Keratinocyte (primary cell): Measurements from ENCODE around the gene CR1L.

Source experiments
- EZH2 ChIP-seq: IDR thresholded peaks from one replicate; pipeline ENCODE4 v1.6.1; 2012; ENCODE audit warnings: inconsistent platforms, mild to moderate bottlenecking, low read length, moderate library complexity
- TF ChIP-seq, protein P1 (sequence below), 3 experiments: IDR thresholded peaks in 1 of 3; conservative IDR thresholded peaks in 1 of 3; optimal IDR thresholded peaks in 1 of 3; 2 replicates in 2 of 3; 3 replicates in 1 of 3; pipeline versions ENCODE3 to v1.5.1; 2011; ENCODE audit warnings: low read length in 3 of 3, mild to moderate bottlenecking in 3 of 3, moderate library complexity in 2 of 3, control low read depth in 1 of 3, inconsistent platforms in 1 of 3; ENCODE audit not compliant: insufficient read depth in 2 of 3; ENCODE audit errors: extremely low read depth in 1 of 3

DNA sequence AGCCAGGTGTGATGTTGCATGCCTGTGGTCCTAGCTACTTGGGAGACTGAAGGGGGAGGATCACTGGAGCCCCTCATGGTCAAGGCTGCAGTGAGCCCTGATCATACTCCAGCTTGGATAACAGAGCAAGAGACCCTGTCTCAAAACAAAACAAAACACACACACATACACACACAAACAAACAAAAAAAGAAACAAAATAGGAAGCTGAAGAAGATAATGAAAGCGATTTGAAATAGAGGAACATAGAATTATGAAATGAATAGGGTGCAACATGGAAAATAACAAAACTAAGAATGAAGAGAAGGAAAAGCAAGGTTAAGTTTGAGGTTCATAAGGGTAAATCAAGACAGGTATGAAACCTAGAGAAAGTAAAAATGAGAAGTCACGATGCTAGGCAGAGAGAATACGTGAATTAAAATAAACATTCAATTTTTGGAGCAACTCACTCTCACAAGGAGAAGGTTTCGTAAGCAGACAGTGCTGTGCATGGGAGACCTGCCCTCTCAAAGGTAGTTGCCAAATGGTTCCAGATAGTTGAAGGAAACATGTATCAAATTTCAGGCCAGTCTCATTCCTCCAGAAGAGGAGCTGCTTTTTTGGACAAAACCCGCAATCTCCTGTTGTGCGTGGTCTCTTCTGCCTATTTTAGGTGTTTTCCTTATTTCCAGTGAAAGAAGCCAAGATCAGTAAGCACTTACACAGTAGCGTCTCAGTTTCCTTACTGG lies 110.2 kb downstream of the CR1L start:
- TF ChIP-seq, protein P1, sequence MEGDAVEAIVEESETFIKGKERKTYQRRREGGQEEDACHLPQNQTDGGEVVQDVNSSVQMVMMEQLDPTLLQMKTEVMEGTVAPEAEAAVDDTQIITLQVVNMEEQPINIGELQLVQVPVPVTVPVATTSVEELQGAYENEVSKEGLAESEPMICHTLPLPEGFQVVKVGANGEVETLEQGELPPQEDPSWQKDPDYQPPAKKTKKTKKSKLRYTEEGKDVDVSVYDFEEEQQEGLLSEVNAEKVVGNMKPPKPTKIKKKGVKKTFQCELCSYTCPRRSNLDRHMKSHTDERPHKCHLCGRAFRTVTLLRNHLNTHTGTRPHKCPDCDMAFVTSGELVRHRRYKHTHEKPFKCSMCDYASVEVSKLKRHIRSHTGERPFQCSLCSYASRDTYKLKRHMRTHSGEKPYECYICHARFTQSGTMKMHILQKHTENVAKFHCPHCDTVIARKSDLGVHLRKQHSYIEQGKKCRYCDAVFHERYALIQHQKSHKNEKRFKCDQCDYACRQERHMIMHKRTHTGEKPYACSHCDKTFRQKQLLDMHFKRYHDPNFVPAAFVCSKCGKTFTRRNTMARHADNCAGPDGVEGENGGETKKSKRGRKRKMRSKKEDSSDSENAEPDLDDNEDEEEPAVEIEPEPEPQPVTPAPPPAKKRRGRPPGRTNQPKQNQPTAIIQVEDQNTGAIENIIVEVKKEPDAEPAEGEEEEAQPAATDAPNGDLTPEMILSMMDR (optimal IDR thresholded peaks at IDR 0.05 in 1 of 3, IDR thresholded peaks at IDR 0.05 in 1 of 3, conservative IDR thresholded peaks at IDR 0.05 in 1 of 3; ENCODE audit: extremely low read depth in 1 of 3, insufficient read depth in 2 of 3, low read length in 3 of 3), result no peak
- TF ChIP-seq EZH2, result no peak
